Right ventricle myocardium superior (tissue), 1 donor: ENCODE measurements around the gene DPH6. TPM values are rescaled to one million over a fixed set of nuclear protein-coding genes. Genes with fewer than 3 reads are reported as not detected.

ENCODE experiments used
- ATAC-seq: fragments of 200-7000 bp; cut with Tn5 transposase; one replicate; pipeline ENCODE4 v1.9.1; 2020; ENCODE audit warnings: mild to moderate bottlenecking; ENCODE audit not compliant: poor library complexity
- DNase-seq: peaks from one replicate; pipeline ENCODE4 v3.0.0-alpha.2; 2020
- intact Hi-C: fragments of 100-400 bp; cut with DNase I; formaldehyde crosslinking; loops from one replicate; pipeline ENCODE4 v1.11.2; 2022
- total RNA-seq: library from RNA; stranded (reverse); fragmentation: NEBNext Ultra II Directional; extraction: Animal tissue kit (Norgen Biotek cat#: 25700); gene quantifications from one replicate; pipeline ENCODE4 v1.2.1, GENCODE V29; 2021
- donor health status: DM: no; HTN: yes; CAD: no; lungs with severe emphysema.

The DPH6 gene
- total RNA-seq, 1 donor from 2014 or later = 17.6 TPM

- intact Hi-C loops = no loop called here
- DNase-seq (no peak), ATAC-seq (no peak)
These were observed 46.2 kb downstream of the DPH6 start for GRCh38 chr15:35499723-35500122.

- intact Hi-C loops = no loop called here
- no peak for ATAC-seq
- DNase-seq = no peak
These were observed 49.4 kb downstream of the DPH6 start for GRCh38 chr15:35496585-35496984.

GRCh38 chr15:35495080-35495479, 50.9 kb downstream of the DPH6 start:
- intact Hi-C loops = no loop called here
- ATAC-seq (no peak), DNase-seq (no peak)

GRCh38 chr15:35491999-35492398, 54.0 kb downstream of the DPH6 start:
- intact Hi-C loops = no loop called here
- no peak for DNase-seq
- no peak for ATAC-seq

- ATAC-seq (no peak), DNase-seq (no peak)
- intact Hi-C loops = no loop called here
These were observed 54.8 kb downstream of the DPH6 start for GRCh38 chr15:35491173-35491572.

GRCh38 chr15:35490511-35490910, 55.5 kb downstream of the DPH6 start:
- intact Hi-C loops = no loop called here
- DNase-seq (no peak), ATAC-seq (no peak)

GRCh38 chr15:35487417-35487816, 58.5 kb downstream of the DPH6 start:
- ATAC-seq (no peak), DNase-seq (no peak)
- intact Hi-C loops = no loop called here

- ATAC-seq (no peak), DNase-seq (no peak)
- intact Hi-C loops = no loop called here
These were observed 59.7 kb downstream of the DPH6 start for GRCh38 chr15:35486296-35486695.

GRCh38 chr15:35485411-35485810, 60.6 kb downstream of the DPH6 start:
- intact Hi-C loops = no loop called here
- DNase-seq = no peak
- no peak for ATAC-seq

GRCh38 chr15:35484231-35484945, 61.6 kb downstream of the DPH6 start:
- ATAC-seq (no peak), DNase-seq (no peak)
- intact Hi-C loops = no loop called here

GRCh38 chr15:35481992-35482391, 64.0 kb downstream of the DPH6 start:
- intact Hi-C loops = no loop called here
- DNase-seq = no peak
- ATAC-seq = no peak

GRCh38 chr15:35481064-35481463, 64.9 kb downstream of the DPH6 start:
- DNase-seq (no peak), ATAC-seq (no peak)
- intact Hi-C loops = no loop called here

GRCh38 chr15:35479423-35479822, 66.5 kb downstream of the DPH6 start:
- no peak for ATAC-seq
- DNase-seq = no peak
- intact Hi-C loops = no loop called here

GRCh38 chr15:35477312-35478262, 68.4 kb downstream of the DPH6 start:
- no peak for ATAC-seq
- intact Hi-C loops = no loop called here
- DNase-seq = no peak

- DNase-seq (no peak), ATAC-seq (no peak)
- intact Hi-C loops = no loop called here
These were observed 74.9 kb downstream of the DPH6 start for GRCh38 chr15:35471024-35471423.

- intact Hi-C loops = no loop called here
- no peak for ATAC-seq
- no peak for DNase-seq
These were observed 75.5 kb downstream of the DPH6 start for GRCh38 chr15:35470441-35470840.

- no peak for ATAC-seq
- DNase-seq = no peak
- intact Hi-C loops = no loop called here
These were observed 79.5 kb downstream of the DPH6 start for GRCh38 chr15:35466476-35466875.

GRCh38 chr15:35465783-35466182, 80.2 kb downstream of the DPH6 start:
- intact Hi-C loops = no loop called here
- ATAC-seq = no peak

GRCh38 chr15:35460616-35461015, 85.3 kb downstream of the DPH6 start:
- intact Hi-C loops = no loop called here
- ATAC-seq (no peak), DNase-seq (no peak)

More at GRCh38 chr15:35465783-35466182, 80.2 kb downstream of the DPH6 start:
- DNase-seq = no peak
